Activated CD4-positive, alpha-beta T cell treated with anti-CD3 and anti-CD28 coated beads, Interleukin-10, Interleukin-2, amounts not matched to agents 100 ng/mL and 50 ng/mL, durations not matched to agents 16 hours and 8 hours (primary cell): ENCODE results near the gene METTL27.
"Not testable (repeated sequence)": the region's sequence is repeated elsewhere in the genome, so short reads cannot be mapped to it uniquely, and the experiment has no call there.

Experiments
- DNase-seq: peaks from one replicate; pipeline ENCODE4 v3.0.0-alpha.2; 2020

Gene METTL27

DNA sequence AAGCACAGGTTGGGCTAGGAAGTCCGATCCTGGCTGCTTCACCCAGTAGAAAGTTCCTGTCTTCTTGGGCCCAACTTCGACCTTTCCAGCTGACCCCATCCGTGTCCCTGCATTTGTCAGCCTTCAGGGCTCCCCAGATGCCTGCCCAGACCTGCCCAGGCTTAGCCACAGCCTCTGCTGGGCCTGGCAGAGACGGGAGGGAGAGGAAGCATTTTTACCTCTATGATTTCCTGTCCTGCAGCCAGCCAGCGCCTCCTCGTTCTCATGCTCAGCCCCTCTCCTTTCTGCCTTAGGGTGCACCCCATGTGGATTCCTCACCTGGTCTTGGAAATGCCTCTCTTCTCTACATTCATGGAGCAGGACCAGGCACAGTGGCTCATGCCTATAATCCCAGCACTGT is 3.7 kb downstream of the METTL27 start:
- no peak for DNase-seq

DNA sequence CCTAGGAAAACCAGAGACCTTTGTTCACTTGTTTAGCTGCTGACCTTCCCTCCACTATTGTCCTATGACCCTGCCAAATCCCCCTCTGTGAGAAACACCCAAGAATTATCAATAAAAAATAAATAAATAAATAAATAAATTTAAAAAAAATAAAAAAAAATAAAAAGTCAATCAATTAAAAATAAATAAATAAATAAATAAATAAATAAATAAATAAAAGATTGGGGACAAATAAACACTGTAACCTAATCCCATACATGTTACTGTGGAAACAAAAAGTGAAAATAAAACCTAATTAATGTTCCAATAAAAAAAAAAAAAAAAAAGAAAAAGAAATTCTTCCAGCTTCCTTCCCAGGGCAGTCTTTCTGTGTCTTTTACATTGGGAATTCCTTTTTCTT is 5.1 kb downstream of the METTL27 start:
- DNase-seq, result not testable (repeated sequence)

DNA sequence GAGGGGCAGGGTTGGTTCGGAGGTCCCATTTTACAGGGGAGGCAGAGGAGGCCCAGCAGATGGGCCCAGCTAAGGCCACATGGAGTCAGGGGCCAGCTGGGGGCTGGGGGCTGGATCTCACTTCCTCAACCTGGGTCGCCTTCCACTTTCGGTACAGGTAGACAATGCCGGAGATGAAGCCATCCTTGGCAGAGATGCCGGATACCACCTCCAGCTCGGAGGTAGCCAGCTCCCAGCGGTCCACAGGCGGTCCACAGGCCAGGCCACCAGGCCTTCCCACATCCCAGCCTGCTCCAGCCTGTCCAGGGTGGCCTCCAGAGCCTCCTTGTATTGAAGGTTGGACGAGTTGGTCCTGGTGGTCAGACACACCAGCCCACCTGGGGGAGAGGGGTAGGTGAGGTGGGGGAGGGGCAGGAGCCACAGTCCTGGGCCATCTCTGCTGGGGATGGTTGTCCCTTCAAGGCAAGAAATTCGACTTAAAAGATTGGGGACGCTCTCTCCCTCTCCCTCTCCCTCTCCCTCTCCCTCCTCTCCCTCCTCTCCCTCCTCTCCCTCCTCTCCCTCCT is 7.6 kb downstream of the METTL27 start:
- DNase-seq, result no peak

DNA sequence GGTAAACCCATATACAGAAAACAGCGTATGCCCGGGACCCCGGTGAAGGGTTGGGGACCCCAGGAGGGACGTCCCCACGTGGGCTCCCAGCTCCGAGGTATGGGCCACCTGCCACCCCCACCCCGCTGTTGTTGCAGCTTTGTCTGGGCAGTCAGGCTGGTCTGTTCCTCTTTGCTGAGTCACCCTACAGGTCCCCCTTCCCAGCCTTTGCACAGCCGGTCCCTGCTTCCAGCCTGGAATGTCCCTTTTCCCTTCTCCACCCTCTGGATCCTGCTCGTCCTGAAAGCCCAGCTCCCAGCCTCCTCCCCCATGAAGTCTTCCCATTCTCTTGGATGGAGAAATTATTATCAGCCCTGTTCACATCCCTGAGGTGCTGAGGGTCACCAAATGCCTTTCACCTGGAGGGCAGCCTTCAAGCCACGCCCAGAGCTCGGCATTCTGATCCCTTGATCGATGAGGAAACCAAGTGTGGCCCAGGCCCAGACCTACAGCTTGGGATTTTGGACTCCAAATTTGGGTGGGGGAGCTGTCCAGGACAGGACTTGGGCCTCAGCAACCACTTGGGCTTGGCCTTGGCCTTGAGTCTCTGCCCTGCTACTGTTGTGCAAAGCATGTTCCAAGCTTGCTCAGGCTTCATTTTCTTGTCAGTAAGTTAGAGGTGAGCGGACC is 8.9 kb downstream of the METTL27 start:
- no peak for DNase-seq

DNA sequence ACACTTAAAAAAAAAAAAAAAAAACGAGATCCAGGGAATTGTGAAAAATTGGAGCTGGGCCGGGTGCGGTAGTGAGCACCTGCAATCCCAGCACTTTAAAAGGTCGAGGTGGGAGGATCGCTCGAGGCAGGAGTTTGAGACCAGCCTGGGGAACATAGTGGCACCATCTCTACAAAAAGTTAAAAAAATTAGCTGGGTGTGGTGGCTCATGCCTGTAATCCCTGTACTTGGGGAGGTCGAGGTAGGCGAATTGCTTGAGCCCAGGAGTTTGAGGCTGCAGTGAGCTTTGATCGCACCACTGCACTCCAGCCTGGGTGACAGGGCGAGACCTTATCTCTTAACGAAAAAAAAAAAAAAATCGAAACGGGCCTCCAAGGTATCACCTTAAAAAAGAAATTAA is 9.5 kb downstream of the METTL27 start:
- DNase-seq, result no peak

DNA sequence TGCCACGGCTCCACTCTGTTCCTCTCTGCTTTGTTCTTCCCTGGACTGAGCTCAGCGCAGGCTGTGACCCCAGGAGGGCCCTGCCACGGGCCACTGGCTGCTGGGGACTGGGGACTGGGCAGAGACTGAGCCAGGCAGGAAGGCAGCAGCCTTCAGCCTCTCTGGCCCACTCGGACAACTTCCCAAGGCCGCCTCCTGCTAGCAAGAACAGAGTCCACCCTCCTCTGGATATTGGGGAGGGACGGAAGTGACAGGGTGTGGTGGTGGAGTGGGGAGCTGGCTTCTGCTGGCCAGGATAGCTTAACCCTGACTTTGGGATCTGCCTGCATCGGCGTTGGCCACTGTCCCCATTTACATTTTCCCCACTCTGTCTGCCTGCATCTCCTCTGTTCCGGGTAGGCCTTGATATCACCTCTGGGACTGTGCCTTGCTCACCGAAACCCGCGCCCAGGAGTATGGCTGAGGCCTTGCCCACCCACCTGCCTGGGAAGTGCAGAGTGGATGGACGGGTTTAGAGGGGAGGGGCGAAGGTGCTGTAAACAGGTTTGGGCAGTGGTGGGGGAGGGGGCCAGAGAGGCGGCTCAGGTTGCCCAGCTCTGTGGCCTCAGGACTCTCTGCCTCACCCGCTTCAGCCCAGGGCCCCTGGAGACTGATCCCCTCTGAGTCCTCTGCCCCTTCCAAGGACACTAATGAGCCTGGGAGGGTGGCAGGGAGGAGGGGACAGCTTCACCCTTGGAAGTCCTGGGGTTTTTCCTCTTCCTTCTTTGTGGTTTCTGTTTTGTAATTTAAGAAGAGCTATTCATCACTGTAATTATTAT is 10.3 kb downstream of the METTL27 start:
- DNase-seq, result no peak

DNA sequence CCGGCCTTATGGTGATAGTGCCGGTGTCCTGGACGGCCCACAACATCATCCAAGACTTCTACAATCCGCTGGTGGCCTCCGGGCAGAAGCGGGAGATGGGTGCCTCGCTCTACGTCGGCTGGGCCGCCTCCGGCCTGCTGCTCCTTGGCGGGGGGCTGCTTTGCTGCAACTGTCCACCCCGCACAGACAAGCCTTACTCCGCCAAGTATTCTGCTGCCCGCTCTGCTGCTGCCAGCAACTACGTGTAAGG is 10.8 kb downstream of the METTL27 start:
- no peak for DNase-seq

DNA sequence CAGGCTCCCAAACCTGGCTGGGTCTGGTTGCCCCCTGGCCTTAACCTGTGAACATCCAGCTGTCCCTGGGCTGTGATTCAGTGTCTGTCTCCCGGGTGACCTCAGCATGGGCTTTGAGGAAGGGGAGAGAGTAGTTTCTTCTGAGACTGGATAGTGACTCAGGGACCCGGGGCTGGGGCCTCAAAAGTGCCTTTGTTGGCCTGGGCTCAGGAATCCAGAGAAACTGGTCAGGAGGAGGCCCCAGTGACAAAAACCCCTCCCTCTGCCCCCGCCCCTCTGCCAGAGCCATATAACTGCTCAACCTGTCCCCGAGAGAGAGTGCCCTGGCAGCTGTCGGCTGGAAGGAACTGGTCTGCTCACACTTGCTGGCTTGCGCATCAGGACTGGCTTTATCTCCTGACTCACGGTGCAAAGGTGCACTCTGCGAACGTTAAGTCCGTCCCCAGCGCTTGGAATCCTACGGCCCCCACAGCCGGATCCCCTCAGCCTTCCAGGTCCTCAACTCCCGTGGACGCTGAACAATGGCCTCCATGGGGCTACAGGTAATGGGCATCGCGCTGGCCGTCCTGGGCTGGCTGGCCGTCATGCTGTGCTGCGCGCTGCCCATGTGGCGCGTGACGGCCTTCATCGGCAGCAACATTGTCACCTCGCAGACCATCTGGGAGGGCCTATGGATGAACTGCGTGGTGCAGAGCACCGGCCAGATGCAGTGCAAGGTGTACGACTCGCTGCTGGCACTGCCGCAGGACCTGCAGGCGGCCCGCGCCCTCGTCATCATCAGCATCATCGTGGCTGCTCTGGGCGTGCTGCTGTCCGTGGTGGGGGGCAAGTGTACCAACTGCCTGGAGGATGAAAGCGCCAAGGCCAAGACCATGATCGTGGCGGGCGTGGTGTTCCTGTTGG is 11.4 kb downstream of the METTL27 start, which contains the start of gene CLDN4:
CLDN4 (plus strand) TSS at position 316 of the 903 bp plus-strand sequence; CDS start at position 522, 206 bp downstream.
- no peak for DNase-seq

DNA sequence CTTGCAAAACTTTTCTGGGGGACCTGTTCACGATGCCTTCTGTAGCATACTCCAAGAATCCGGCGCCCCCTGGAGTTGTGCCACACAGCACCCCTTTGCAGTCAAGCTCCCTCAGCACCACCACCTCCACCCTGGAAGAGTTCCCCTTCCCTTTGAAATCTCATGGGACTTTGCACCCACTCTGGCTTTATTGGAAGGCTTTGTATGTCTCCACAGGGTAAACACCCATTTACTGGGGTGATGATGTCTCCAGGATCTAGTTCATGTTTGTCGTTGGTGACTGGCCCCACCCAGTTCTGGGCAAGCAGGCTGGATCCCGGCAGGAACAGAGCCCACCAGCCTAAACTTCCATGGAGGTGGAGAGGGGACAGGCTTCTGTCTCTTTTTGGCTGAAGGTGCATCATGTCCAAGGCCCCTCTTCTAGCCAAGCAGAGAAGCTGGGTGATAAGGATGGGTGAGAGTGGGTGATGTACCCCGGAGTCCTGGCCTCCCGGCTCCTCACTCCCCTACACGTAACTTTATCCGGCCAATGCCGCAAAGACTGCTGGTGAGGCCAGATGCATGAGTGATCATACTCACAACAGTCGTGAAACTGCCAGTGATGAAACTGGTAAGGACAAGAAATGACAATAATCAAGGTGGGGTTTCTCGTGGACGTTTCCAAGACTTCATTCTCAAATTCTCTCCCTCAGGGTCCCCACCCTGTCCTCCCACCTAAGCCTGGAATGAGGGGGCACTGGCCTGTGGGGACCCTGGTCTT is 12.2 kb downstream of the METTL27 start:
- no peak for DNase-seq

DNA sequence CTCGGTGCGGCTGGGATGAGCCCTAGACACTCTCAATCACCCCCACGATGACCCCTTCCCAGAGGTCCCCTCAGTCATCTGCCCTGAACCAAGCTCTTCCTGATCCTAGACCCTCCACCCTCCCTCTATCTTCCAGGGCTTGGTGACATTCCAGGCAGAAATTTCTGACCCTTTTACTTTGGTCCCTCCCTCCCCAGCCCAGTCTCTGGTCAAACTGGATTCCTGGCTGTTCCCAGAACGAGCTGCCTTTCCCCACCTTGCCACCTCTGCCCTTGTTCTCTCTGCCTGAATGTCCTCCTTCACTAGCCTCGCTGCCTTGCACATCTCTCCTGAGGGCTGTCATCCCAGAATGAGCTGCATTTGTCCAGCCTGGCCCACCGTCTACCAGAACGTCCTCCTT is 12.8 kb downstream of the METTL27 start:
- DNase-seq, result no peak

DNA sequence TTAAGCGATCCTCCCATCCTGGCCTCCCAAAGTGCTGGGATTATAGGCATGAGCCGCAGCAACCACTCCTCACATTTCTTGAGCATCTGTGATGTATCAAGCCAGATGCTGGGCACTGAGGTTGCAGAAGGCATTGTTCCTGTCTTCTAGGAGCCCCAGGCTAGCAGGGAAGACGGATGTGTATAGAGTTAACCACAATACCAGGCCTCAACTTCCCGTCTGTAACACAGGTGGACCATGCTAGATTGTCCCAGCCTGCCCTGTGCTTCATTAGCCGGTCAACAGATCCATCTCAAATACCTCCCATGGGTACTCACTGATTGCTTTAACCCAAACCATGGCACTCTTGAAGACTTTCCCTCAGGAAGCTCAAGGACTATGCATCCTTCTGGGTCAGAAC is 13.3 kb downstream of the METTL27 start:
- DNase-seq, result no peak

DNA sequence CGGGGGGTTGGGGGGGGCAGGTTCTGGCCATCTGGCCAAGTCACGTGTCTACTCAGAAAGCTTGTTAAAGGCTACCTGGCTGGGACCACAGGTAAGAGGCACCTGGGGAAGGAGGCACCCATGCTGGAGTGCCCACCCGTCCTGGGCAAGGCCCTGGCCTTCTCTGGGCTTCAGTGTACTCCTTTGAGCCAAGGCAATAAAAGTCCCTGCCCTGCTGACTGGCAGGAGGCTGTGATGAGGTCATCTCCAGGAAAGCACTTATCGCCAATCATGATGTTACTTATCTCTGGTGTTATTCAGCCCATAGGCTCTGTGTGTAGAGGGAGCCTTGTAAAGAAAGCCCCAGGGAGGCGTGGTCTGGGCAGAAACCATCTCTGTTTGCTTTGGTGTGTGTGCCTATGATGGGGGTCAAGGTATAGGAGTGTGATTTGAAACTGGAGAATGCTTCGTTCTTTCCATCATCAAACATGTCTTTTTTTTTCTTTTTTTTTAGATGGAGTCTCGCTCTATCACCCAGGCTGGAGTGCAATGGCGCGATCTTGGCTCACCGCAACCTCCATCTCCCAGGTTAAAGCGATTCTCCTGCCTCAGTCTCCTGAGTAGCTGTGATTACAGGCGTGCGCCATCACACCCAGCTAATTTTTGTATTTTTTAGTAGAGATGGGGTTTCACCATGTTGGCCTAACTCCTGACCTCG is 14.1 kb downstream of the METTL27 start:
- DNase-seq, result peak; percentile 13

DNA sequence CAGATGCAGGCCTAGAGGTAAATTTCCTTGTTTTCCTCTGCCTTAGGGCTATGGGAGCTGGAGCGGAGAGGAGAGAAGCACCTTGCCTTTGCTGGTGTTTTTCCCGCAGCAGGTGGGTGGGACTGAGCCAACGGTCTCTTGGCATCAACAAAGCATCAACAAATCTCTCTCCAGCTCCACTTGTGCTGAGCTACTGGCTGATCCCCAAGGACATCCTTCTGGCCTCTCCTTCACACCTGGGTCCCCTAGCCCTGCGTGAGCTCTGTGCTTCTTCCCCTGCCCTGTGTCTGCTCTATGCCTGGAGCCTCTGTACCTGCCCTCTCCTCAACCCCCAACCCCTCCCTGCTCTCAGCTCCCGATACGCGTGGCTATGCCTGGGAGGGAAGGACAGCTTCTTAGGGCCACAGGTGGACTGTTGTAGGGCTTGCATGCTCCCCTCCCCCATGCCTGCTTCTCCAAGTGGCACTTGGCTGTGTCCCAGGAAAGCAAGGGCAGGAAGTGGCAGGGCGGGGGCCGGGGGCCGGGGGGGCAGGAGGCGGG is 14.7 kb downstream of the METTL27 start:
- no peak for DNase-seq

DNA sequence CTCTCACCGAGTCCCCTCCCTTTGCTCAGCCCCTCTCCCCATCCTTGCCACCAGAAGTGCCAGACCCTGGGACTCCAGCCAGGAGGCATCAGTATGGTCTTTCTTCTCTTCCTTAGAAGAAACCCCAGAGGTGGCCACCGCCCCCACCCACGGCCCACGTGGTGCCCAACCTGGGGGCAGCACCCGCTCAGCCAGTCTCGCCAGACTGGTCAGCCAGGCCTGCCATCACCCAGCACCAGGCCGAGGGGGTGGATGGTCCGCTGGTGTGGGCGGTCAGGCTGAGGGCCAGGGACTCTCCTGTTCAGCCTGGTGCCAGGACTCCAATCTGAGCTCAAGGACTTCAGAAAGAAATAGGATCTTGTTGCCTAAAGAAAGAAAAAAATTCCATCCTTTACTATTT is 17.3 kb downstream of the METTL27 start:
- no peak for DNase-seq

DNA sequence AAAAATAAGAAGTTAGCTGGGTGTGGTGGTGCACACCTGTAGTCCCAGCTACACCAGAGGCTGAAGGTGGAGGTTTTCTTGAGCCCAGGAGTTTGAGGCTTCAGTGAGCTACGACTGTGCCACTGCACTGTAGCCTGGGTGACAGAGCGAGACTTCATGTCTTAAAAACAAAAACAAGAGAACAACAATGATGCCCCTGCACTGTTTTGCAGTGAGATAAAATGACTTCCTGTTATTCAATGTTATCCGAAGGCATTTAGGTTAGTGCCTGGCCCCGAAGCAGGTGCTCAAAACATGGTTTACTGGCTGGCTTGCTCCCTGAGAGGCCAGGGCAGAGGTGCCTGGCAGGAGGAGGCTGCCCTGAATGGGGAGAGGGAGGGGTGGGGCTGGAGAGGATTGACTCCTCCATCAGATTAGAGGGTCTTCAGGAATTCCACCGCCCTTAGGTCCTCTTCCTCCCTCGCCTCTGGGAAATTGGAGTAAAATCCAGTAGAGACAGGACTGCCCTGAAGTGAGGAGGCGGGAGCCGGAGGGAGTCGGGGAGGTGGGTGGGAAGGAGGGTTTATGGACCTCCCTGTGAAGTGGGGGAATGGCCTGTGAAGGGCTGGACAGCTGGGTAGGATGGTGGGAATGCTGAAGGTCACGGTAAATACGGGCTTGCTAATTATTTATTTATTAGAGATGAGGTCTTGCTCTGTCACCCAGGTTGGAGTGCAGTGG is 18.3 kb downstream of the METTL27 start:
- DNase-seq, result no peak

DNA sequence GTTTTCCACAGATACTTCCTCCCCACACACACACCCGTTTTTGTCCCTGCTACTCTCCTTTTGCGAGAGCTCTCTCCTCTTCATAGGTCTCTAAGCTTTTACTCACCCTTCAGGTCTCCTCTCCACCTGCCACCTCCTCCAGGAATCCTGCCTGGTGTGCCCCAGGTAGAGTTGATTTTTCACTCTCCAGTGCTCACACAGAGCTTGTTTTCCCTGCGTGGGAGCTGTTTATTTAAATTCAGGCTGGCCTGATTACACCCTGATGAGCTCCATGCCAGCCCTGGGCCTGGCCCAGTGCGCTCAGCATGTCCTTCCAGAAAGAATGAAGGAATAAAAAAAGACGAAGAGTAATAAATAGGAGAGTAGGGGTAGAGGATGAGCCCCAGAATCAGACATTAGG is 19.1 kb downstream of the METTL27 start:
- no peak for DNase-seq

DNA sequence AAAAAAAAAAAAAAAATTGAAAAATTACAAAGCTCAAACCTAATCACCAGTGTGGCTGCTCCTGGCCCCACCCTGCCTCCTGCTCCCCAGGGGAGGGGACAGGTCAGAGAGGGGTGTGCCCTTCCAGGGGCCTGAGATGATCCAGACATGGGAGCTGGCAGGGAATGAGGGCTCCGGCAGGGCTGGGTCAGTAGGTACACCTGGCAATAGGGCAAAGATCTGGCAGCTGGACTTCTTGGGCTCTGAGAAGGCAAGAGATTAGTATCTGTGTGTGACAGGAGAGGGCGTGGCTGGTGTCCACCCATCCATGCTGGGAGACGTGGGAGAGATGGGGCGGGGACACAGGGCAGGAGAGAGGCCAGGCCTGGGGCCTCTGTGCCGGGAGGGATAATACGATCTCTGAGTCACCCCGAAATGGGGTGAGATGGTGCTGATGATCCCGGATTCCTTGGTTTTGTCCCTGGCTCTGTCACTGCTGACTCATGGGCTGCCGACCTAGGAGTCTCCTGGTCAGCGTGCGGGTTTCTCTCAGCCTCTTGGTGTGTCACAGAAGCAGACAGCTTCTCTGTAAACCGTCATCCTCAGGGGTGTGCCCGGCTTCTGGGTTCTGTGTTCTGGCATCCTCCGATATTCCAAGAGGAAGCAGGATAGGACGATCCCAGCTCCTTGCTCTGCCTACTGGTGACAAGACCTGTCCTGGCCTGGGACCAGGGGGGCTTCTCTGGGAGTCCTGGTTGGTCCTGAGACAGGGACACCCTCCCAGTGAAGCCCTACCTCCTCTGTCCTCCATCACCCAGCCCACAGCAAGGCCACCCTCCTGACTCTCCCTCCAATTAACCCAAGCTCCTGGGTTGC is 19.8 kb downstream of the METTL27 start:
- no peak for DNase-seq

DNA sequence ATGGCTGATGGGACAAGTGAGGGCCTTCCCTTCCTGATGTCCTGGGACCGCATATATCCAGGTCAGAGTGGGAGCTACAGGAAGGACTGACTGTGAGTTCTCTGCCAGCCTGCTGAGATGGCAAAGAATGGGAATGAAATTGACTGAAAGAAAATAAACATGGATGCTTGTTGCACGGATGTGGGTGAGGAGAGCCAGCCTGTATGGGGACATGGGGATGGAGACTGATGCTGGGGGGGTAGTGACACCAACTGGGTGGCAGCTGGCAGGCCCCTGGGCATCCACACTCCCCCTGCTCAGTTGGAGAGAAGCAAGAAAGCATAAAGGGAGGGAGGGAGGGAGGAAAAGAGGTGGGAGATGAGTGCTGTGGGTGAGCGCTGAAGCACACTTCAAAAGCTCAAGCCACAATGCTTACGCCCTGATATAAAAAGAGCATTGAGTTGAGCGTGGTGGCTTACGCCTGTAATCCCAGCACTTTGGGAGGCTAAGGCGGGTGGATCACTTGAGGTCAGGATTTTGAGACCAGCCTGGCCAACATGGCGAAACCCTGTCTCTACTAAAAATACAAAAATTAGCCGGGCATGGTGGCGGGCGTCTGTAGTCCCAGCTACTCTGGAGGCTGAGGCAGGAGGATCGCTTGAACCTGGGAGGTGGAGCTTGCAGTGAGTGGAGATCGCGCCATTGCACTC is 20.6 kb downstream of the METTL27 start:
- DNase-seq, result not testable (repeated sequence)

DNA sequence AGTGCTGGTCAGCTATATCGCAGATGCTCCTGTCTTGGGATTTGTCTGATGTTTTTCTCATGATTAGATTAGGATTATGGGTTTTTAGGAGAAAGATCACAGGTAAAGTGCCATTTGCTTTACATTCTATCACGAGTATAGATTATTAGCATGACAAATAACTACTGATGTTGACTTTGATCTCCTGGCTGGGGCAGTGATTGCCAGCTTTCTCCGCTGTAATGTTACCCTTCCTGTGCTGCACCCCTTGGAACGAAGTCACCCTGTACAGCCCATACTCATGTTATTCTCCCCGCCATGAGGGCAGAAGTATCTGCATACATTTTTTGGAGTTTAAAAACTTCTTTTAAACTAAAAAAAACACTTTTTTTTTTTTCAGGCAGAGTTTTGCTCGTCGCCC is 22.3 kb downstream of the METTL27 start:
- no peak for DNase-seq
